ENCODE measurements around the gene ZPBP. TPM values are rescaled to one million over a fixed set of nuclear protein-coding genes. Genes with fewer than 3 reads are reported as not detected.

ZPBP gene
- total and polyA plus RNA-seq, 4 donors: 0.05 to 0.17 (median 0.14) TPM; not detected in 1

DNA sequence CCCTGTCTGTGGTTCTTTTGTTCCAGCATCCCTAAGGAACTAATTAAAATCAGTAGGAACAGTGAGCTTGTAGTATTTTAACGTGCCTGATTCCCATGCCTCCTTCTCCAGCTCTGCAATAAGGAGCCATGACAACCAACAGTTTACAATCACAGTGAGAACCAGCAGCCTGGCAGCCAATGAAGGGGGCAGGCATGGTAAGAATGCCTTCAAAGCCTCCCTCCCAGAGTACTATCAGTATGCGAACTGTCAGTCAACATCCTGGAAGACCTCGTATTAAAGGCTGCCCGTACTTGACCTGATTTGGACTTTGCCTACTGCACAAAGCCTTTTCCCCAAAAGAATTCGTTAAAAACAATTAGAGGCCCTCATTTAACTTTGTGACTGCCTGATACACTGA is 7.7 kb downstream of the ZPBP start (continued):
- TF ChIP-seq, protein P1, sequence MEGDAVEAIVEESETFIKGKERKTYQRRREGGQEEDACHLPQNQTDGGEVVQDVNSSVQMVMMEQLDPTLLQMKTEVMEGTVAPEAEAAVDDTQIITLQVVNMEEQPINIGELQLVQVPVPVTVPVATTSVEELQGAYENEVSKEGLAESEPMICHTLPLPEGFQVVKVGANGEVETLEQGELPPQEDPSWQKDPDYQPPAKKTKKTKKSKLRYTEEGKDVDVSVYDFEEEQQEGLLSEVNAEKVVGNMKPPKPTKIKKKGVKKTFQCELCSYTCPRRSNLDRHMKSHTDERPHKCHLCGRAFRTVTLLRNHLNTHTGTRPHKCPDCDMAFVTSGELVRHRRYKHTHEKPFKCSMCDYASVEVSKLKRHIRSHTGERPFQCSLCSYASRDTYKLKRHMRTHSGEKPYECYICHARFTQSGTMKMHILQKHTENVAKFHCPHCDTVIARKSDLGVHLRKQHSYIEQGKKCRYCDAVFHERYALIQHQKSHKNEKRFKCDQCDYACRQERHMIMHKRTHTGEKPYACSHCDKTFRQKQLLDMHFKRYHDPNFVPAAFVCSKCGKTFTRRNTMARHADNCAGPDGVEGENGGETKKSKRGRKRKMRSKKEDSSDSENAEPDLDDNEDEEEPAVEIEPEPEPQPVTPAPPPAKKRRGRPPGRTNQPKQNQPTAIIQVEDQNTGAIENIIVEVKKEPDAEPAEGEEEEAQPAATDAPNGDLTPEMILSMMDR (IDR thresholded peaks at IDR 0.05; ENCODE audit: low read depth, low read length, missing input control): no peak
- TF ChIP-seq, protein P2, sequence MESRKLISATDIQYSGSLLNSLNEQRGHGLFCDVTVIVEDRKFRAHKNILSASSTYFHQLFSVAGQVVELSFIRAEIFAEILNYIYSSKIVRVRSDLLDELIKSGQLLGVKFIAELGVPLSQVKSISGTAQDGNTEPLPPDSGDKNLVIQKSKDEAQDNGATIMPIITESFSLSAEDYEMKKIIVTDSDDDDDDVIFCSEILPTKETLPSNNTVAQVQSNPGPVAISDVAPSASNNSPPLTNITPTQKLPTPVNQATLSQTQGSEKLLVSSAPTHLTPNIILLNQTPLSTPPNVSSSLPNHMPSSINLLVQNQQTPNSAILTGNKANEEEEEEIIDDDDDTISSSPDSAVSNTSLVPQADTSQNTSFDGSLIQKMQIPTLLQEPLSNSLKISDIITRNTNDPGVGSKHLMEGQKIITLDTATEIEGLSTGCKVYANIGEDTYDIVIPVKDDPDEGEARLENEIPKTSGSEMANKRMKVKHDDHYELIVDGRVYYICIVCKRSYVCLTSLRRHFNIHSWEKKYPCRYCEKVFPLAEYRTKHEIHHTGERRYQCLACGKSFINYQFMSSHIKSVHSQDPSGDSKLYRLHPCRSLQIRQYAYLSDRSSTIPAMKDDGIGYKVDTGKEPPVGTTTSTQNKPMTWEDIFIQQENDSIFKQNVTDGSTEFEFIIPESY (IDR thresholded peaks at IDR 0.05): no peak
- TF ChIP-seq YY1 (IDR thresholded peaks at IDR 0.05) (no peak), JUND (IDR thresholded peaks at IDR 0.05) (no peak), EGR1 (IDR thresholded peaks at IDR 0.05; ENCODE audit: low read depth in 2 of 2) (no peak), NR2F2 (IDR thresholded peaks at IDR 0.05) (no peak), ATF3 (IDR thresholded peaks at IDR 0.05) (no peak)

- H3K27ac ChIP-seq (ENCODE audit: low read depth in 1 of 2, low read length in 2 of 2): no peak overlapping the region
- no peaks in the 10 kb centered on the region for H3K9me3 ChIP-seq (ENCODE audit: control insufficient read depth in 4 of 4, low read length in 3 of 4)
- H3K4me3 ChIP-seq (ENCODE audit: low read depth in 1 of 3, low read length in 3 of 3): no peak overlapping the region
- no peak overlapping the region for H3K9ac ChIP-seq (ENCODE audit: low read depth in 1 of 2, low read length in 2 of 2)
- H3K36me3 ChIP-seq (ENCODE audit: control insufficient read depth in 4 of 4, insufficient read depth in 3 of 4, low read depth in 1 of 4, low read length in 3 of 4): no peaks in the 10 kb centered on the region
- peaks cover 0 to 16% (median 9%) of the 10 kb centered on the region in 4 donors for H3K4me1 ChIP-seq (ENCODE audit: control insufficient read depth in 4 of 4, insufficient read depth in 4 of 4, low read length in 3 of 4)
- DNase-seq (ENCODE audit: low spot score): no peak
- H3K27me3 ChIP-seq (ENCODE audit: control insufficient read depth in 4 of 4, insufficient read depth in 4 of 4, low read length in 3 of 4): no peaks in the 10 kb centered on the region
- TF ChIP-seq, protein P3, sequence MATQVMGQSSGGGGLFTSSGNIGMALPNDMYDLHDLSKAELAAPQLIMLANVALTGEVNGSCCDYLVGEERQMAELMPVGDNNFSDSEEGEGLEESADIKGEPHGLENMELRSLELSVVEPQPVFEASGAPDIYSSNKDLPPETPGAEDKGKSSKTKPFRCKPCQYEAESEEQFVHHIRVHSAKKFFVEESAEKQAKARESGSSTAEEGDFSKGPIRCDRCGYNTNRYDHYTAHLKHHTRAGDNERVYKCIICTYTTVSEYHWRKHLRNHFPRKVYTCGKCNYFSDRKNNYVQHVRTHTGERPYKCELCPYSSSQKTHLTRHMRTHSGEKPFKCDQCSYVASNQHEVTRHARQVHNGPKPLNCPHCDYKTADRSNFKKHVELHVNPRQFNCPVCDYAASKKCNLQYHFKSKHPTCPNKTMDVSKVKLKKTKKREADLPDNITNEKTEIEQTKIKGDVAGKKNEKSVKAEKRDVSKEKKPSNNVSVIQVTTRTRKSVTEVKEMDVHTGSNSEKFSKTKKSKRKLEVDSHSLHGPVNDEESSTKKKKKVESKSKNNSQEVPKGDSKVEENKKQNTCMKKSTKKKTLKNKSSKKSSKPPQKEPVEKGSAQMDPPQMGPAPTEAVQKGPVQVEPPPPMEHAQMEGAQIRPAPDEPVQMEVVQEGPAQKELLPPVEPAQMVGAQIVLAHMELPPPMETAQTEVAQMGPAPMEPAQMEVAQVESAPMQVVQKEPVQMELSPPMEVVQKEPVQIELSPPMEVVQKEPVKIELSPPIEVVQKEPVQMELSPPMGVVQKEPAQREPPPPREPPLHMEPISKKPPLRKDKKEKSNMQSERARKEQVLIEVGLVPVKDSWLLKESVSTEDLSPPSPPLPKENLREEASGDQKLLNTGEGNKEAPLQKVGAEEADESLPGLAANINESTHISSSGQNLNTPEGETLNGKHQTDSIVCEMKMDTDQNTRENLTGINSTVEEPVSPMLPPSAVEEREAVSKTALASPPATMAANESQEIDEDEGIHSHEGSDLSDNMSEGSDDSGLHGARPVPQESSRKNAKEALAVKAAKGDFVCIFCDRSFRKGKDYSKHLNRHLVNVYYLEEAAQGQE (IDR thresholded peaks at IDR 0.05): no peak
- TF ChIP-seq TAF1 (conservative IDR thresholded peaks at IDR 0.05) (no peak), ATF3 (IDR thresholded peaks at IDR 0.05) (no peak), GABPA (IDR thresholded peaks at IDR 0.05 in 1 of 2, conservative IDR thresholded peaks at IDR 0.05 in 1 of 2) (no peak), FOXA2 (IDR thresholded peaks at IDR 0.05) (no peak), RXRA (IDR thresholded peaks at IDR 0.05) (no peak), RAD21 (IDR thresholded peaks at IDR 0.05) (no peak), FOXA1 (IDR thresholded peaks at IDR 0.05) (no peak), NR2F2 (IDR thresholded peaks at IDR 0.05) (no peak), YY1 (IDR thresholded peaks at IDR 0.05) (no peak)
- TF ChIP-seq, protein P1 (IDR thresholded peaks at IDR 0.05; ENCODE audit: low read depth, low read length, missing input control): no peak
These were observed 20.0 kb downstream of the ZPBP start for GRCh38 chr7:50073093-50073492.

Data from liver (tissue), 9 donors.